ENCODE data around the gene FBXW11.

DNA sequence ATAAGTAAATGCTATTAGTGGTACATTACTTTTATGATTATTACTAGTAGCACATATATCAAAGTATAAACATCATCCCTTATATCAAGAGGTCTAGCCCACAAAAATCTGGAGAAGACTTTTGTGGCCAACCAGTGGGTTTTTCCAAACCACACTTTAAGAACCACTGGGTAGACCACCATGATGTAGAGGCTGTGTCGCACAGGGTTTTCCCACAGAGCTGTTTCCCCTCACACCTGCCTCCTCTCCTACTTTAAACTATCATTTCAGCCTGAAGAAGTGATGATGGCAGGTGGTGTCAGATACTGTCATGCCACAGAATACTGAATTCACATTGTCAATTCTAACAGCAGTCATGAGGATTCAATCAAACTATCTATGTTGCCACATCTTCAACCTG lies 109.2 kb downstream of the FBXW11 start:
- TF ChIP-seq, protein P1, sequence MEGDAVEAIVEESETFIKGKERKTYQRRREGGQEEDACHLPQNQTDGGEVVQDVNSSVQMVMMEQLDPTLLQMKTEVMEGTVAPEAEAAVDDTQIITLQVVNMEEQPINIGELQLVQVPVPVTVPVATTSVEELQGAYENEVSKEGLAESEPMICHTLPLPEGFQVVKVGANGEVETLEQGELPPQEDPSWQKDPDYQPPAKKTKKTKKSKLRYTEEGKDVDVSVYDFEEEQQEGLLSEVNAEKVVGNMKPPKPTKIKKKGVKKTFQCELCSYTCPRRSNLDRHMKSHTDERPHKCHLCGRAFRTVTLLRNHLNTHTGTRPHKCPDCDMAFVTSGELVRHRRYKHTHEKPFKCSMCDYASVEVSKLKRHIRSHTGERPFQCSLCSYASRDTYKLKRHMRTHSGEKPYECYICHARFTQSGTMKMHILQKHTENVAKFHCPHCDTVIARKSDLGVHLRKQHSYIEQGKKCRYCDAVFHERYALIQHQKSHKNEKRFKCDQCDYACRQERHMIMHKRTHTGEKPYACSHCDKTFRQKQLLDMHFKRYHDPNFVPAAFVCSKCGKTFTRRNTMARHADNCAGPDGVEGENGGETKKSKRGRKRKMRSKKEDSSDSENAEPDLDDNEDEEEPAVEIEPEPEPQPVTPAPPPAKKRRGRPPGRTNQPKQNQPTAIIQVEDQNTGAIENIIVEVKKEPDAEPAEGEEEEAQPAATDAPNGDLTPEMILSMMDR (IDR thresholded peaks at IDR 0.05), result no peak
- no peak for TF ChIP-seq POLR2A (IDR thresholded peaks at IDR 0.05)
